GM12878 (cell line): Measurements from ENCODE around the gene GOLGA8K. TPM values are rescaled to one million over a fixed set of nuclear protein-coding genes. Genes with fewer than 3 reads are reported as not detected.
A peak's percentile ranks its signal among the peaks of the same experiment; 100 is the strongest.
"Not testable (repeated sequence)": the region's sequence is repeated elsewhere in the genome, so short reads cannot be mapped to it uniquely, and the experiment has no call there.

ENCODE experiments used
- ATAC-seq: fragments of 200-7000 bp; cut with Tn5 transposase; 3 replicates; pipeline ENCODE4 v1.9.1; 2020; ENCODE audit warnings: mild to moderate bottlenecking, moderate library complexity
- BruUV-seq: library from RNA; stranded (reverse); fragments of 400-500 nt; replicated peaks from 2 replicates; lab custom pipeline; 2021; lab: Mats Ljungman, UMichigan
- CTCF ChIA-PET: fragments of 300-600 bp; sonication (Branson Sonifier 250); formaldehyde crosslinking; extraction: SDS; loops from one replicate; lab custom pipeline; 2021; ENCODE audit warnings: inconsistent platforms; lab: Yijun Ruan, JAX
- POLR2A ChIA-PET: fragments of 350-600 bp; formaldehyde crosslinking; extraction: SDS; loops from one replicate; lab custom pipeline; 2021; ENCODE audit warnings: inconsistent platforms; lab: Charles Lee
- RAD21 ChIA-PET: fragments of 300-600 bp; sonication (Branson Sonifier 250); formaldehyde crosslinking; loops from one replicate; lab custom pipeline; 2023; ENCODE audit warnings: antibody characterized with exemption; ENCODE audit not compliant: unreplicated experiment; lab: Charles Lee
- SMC1A ChIA-PET: fragments of 300-600 bp; sonication (Branson Sonifier 250); formaldehyde crosslinking; loops from one replicate; lab custom pipeline; 2023; ENCODE audit not compliant: unreplicated experiment, uncharacterized antibody; lab: Charles Lee
- DNase-seq: peaks from one replicate; pipeline ENCODE4 v3.0.0-alpha.2; 2011; ENCODE audit warnings: low read depth, low spot score
- FAIRE-seq: peaks from 3 replicates; lab custom pipeline; 2011; peaks lifted over from hg19 to GRCh38; lab: Jason Lieb, UNC
- H2AFZ ChIP-seq: 2 replicates; pipeline ENCODE4 v1.6.0; 2011; ENCODE audit warnings: low read depth, low read length, control low read depth; ENCODE audit not compliant: control insufficient read depth
- H3K27ac ChIP-seq: 2 replicates; pipeline ENCODE4 v1.5.1; 2011; ENCODE audit warnings: control low read depth; ENCODE audit not compliant: control insufficient read depth, insufficient read depth
- H3K27me3 ChIP-seq, 2 experiments: replicated peaks in 1 of 2; 2 replicates each; pipeline versions ENCODE4 v1.6.0 to v1.6.1; 2011; ENCODE audit warnings: low read length in 1 of 2; ENCODE audit not compliant: control insufficient read depth in 2 of 2, insufficient read depth in 2 of 2
- H3K36me3 ChIP-seq, 2 experiments: 2 replicates each; pipeline ENCODE4 v1.5.1; 2011; ENCODE audit warnings: low read length in 1 of 2; ENCODE audit not compliant: control insufficient read depth in 2 of 2, insufficient read depth in 2 of 2
- H3K4me1 ChIP-seq: 2 replicates; pipeline ENCODE4 v1.6.1; 2011; ENCODE audit warnings: mild to moderate bottlenecking, low read length, moderate library complexity, mixed read lengths; ENCODE audit not compliant: control insufficient read depth, insufficient read depth
- H3K4me2 ChIP-seq: 2 replicates; pipeline ENCODE4 v1.6.0; 2011; ENCODE audit warnings: control low read depth; ENCODE audit not compliant: control insufficient read depth, insufficient read depth
- H3K4me3 ChIP-seq: fragments of 200-600 bp; sonication (generic); 2 replicates; pipeline ENCODE4 v1.5.1; 2016
- H3K79me2 ChIP-seq: 2 replicates; pipeline ENCODE4 v1.6.0; 2011; ENCODE audit warnings: low read length; ENCODE audit not compliant: control insufficient read depth, insufficient read depth
- H3K9ac ChIP-seq: 2 replicates; pipeline ENCODE4 v1.8.0; 2011; ENCODE audit warnings: low read length, control low read depth, mixed read lengths; ENCODE audit not compliant: control insufficient read depth, insufficient read depth
- H3K9me3 ChIP-seq: replicated peaks from 3 replicates; pipeline ENCODE4 v1.5.1; 2011; ENCODE audit warnings: mild to moderate bottlenecking, low read length; ENCODE audit not compliant: control insufficient read depth, insufficient read depth
- H4K20me1 ChIP-seq: 2 replicates; pipeline ENCODE4 v1.6.0; 2011; ENCODE audit not compliant: control insufficient read depth, insufficient read depth
- WGBS: methylation state at CpG from one replicate; pipeline ENCODE4 v1.1.6; 2016; ENCODE audit warnings: low lambda C conversion rate; ENCODE audit not compliant: insufficient replicate concordance, insufficient coverage; ENCODE audit errors: missing lambda C conversion rate; 5-methylcytosine and 5-hydroxymethylcytosine counted together
- in situ Hi-C: fragments of 300-500 bp; cut with MboI; formaldehyde crosslinking; loops from 9 replicates; pipeline ENCODE4 v1.14.3; 2018; ENCODE audit warnings: mixed read lengths
- intact Hi-C: fragments of 100-400 bp; cut with micrococcal nuclease; formaldehyde crosslinking; loops from one replicate; pipeline ENCODE4 v1.14.2; 2022; ENCODE audit not compliant: unreplicated experiment
- polyA plus RNA-seq, 11 experiments: library from polyadenylated mRNA; depleted of rRNA in 4 of 11; unstranded in 6 of 11; stranded (reverse) in 5 of 11; fragments of >200 nt; fragmentation: Nextera tagmentation in 4 of 11; fragmentation: Illumina TruSeq in 1 of 11; extraction: Ambion mirVana in 4 of 11; extraction: Trizol in 1 of 11; gene quantifications; 1 replicate in 1 of 11; 2 replicates in 10 of 11; pipeline versions ENCODE4 v1.2.1 to v1.2.3, GENCODE V29; 2011 to 2016; ENCODE audit warnings: inconsistent platforms in 2 of 11, missing spikeins in 2 of 11, low read depth in 1 of 11
- total RNA-seq, 4 experiments: library from RNA; depleted of rRNA in 3 of 4; stranded (reverse); fragments of >200 nt in 3 of 4; fragmentation: Illumina TruSeq in 1 of 4; extraction: Trizol in 1 of 4; gene quantifications; 2 replicates each; pipeline versions ENCODE4 v1.2.1 to v1.2.3, GENCODE V29; 2013 to 2021

The GOLGA8K gene
- total and polyA plus RNA-seq, 10 of the 15 experiments (the other 5 are each of a cell fraction or from before 2014, with no cell fraction given), result 0.14 TPM; not detected in 9

DNA sequence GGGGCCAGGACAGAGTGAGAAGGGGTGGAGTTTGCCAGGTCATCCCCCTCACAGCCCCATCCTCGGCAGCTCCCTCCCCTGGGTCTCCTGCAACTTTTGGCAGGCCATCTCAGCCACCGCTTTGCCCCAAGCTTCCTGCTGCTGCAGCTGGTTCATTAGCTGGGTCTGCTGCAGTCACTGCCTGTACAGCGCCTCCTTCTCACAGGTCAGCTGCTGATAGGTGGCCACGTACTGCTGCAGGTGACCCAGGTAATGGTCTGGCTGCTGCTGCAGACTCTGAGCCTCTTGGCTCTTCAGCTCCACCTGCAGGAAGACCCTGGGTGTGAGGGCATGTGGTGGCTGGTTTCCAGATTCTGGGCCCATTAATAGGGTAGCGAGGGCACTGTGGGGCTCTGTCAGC, 8.3 kb downstream of the GOLGA8K start:
- H2AFZ ChIP-seq, RAD21 ChIA-PET, BruUV-seq, H3K4me1 ChIP-seq, H3K4me3 ChIP-seq, H3K27me3 ChIP-seq, H3K36me3 ChIP-seq, H4K20me1 ChIP-seq, CTCF ChIA-PET, H3K79me2 ChIP-seq, in situ Hi-C loops, H3K4me2 ChIP-seq, intact Hi-C loops, ATAC-seq, POLR2A ChIA-PET, SMC1A ChIA-PET, DNase-seq, H3K9me3 ChIP-seq, FAIRE-seq, H3K27ac ChIP-seq, H3K9ac ChIP-seq: not testable (repeated sequence)
- no CpG with 5 or more reads among the region's 5 CpGs for WGBS

DNA sequence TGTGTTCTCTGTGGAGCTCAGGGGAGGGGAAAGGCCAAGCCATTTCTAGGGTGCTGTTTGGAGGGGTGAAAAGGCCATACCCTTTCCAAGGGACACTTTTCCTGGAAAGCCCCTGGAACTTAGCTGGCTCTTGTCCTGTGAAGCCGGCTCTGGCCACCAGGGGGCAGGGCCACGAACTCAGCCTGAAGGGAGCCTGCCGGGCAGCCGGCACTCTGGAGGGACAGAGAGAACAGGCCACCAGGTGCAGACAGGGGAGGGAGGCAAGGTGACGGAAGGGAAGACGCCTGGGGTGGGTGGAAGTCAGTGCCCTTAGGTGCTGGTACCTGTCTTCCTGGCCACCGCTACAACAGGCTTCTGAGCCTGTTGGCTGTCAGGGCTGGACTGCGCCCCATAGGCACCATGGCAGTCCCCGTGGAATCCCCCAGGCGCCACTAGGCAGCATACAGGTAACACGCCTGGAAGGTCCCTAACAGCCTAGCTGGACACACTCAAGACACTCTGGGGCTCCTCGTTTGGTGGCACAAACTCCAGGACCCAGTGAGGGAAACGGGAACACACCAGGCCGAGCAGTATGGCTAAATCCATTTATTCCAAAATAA, 14.9 kb downstream of the GOLGA8K start:
- peak; percentile 44; the same call in 1 of the 3 replicates for ATAC-seq
- CTCF ChIA-PET, RAD21 ChIA-PET: not testable (repeated sequence)

DNA sequence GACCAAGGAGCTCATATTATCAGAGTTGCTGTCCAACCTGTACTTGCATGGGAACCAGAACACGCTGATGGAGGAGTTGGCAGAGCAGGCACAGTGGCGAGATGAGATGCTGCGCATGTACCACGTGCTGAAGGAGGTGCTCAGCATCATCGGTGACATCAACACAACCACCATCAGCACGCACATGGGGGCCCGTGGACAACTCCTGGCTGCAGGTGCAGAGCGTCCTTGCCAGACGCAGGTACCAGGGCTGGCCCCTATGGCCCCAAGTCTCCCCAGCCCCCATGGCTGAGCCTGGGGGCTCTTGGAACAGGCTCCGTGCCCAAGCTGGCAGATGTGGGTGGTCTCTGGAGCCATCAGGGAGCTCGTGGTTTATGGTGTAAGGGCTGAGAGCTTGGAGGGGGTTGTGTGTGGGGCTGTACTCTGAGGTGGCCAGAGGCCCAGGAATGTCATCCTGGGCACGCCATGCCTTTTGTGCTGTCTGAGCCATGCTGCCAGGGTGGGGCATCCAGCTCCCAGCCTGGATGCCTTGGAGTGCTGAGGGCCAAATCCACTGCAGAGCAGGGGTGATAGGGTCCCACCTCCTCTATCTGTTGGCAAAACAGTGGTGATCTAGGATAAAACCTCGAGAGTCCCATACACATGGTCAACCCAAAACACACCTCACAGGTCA, 17.1 kb downstream of the GOLGA8K start:
- CTCF ChIA-PET, POLR2A ChIA-PET, H3K4me3 ChIP-seq, H3K27me3 ChIP-seq, SMC1A ChIA-PET, H3K36me3 ChIP-seq, H3K79me2 ChIP-seq, H3K9me3 ChIP-seq, in situ Hi-C loops, FAIRE-seq, DNase-seq, intact Hi-C loops, ATAC-seq, H3K27ac ChIP-seq, H3K9ac ChIP-seq, H3K4me1 ChIP-seq, H2AFZ ChIP-seq, H4K20me1 ChIP-seq, RAD21 ChIA-PET, BruUV-seq, H3K4me2 ChIP-seq: not testable (repeated sequence)
- 48% methylated on average over 4 of the region's 13 CpGs for WGBS

More for the DNA sequence above, 14.9 kb downstream of the GOLGA8K start:
- H3K4me2 ChIP-seq, POLR2A ChIA-PET, H3K9me3 ChIP-seq, H3K9ac ChIP-seq, H3K4me1 ChIP-seq, H3K27me3 ChIP-seq, H3K4me3 ChIP-seq, in situ Hi-C loops, H3K36me3 ChIP-seq, BruUV-seq, H3K79me2 ChIP-seq, H3K27ac ChIP-seq, SMC1A ChIA-PET, FAIRE-seq, H2AFZ ChIP-seq, DNase-seq, intact Hi-C loops, H4K20me1 ChIP-seq: not testable (repeated sequence)
- WGBS, result no CpG with 5 or more reads among the region's 14 CpGs

DNA sequence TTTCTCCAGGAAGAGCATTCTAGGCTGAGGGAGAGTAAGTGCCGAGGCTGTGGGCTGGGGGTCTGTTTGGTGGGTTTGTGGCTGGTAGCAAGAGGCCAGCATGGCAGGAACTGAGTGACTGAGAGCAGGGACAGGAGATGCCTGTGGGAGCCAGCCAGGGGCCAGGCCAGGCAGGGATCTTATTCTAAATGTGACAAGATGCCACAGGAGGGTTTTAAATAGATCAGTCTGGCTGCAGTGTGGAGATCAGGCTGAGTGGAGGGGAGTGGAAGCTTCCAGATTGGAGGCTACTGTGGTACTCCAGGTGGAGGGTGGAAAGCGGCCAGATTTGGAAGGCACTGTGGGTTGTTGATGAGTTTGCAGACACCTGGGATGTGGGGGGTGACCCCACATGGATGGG, 28.9 kb downstream of the GOLGA8K start:
- H3K27ac ChIP-seq, CTCF ChIA-PET, in situ Hi-C loops, intact Hi-C loops, H3K36me3 ChIP-seq, ATAC-seq, H3K4me1 ChIP-seq, H3K4me3 ChIP-seq, FAIRE-seq, H3K9me3 ChIP-seq, RAD21 ChIA-PET, H3K27me3 ChIP-seq, H3K79me2 ChIP-seq, SMC1A ChIA-PET, POLR2A ChIA-PET, H3K9ac ChIP-seq, H3K4me2 ChIP-seq, H4K20me1 ChIP-seq, BruUV-seq, H2AFZ ChIP-seq, DNase-seq: not testable (repeated sequence)
- WGBS, result no CpG with 5 or more reads among the region's 2 CpGs
